Measurements from ENCODE around the gene RBM7.

RBM7 gene, protein sequence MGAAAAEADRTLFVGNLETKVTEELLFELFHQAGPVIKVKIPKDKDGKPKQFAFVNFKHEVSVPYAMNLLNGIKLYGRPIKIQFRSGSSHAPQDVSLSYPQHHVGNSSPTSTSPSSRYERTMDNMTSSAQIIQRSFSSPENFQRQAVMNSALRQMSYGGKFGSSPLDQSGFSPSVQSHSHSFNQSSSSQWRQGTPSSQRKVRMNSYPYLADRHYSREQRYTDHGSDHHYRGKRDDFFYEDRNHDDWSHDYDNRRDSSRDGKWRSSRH

DNA sequence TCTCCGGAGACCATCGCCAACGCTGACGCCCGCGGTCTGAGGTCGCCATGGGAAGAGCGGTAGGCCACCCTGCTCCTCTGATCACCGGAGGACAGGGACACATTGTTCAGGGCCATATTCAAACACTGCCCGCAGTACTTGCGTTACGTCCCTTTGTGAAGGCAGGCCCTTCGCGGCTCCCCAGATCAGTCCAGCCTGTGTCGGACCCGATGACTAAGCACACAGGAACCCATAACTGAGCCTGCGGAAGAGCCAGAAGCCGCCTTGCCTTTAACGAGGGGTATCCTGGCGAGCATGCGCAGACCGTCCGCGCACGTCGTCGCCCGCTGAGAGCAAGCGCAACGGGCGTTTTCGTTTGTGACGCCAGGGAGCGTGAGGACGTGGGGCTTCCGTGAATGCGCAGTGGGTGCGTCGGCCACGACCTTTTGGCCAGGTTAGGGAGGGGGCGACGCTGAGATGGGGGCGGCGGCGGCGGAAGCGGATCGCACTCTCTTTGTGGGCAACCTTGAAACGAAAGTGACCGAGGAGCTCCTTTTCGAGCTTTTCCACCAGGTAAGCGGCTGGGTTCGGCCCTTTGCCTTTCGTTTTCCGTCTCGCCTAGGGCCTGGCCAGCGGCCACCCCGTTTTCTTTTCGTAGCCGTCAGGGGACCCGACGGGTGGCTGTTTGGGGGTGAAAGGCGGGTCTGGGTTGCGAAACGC is at the start of gene RBM7, which contains the start of gene C11orf71:
Gene RBM7 (plus strand): TSS at position 451 of the 699 bp plus-strand sequence. CDS start 6 bp downstream, at position 457.
Gene C11orf71 (minus strand): TSS at position 296 of the 699 bp plus-strand sequence. CDS start 180 bp downstream, at position 116.
- DNase-seq (ENCODE audit: low spot score): peak; percentile 96

DNA sequence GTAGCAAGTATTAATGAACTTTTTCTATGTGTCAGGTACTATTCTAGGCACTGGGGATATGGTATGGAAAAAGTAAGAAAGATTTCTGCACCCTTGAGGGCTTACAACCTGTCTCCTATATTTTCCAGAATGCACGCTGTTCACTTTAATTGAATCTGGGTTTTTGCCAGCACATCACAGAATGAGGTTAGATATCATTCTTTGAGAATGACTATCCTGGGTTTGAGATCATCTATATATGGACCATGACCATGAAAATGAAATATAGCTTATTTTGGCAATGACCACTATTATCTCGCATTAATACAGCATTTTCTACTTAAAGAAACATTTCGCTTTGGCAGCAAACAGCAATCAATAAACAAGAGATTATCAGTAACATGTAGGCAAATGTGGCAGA is 47.0 kb upstream of the RBM7 start:
- no peak for DNase-seq (ENCODE audit: low spot score)

DNA sequence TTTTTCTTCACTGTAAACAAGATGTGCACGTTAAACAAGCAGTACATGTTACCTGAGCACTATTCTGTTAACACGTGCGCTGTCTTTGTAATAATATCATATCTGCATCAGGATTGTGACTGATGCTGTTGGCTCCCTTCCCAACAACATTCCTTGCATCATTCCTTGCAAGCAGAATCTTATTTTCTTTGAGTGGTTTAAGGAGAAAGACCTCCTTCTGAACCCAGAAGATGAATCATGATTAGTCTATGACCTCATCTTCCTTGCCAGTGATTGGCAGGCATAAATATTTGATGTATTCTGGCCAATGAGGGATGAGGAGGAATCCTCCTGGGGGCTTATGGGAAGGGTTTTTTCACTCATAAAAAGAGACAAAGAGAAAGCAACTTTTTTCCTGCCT is 46.4 kb upstream of the RBM7 start:
- peak; percentile 21 for DNase-seq (ENCODE audit: low spot score)

DNA sequence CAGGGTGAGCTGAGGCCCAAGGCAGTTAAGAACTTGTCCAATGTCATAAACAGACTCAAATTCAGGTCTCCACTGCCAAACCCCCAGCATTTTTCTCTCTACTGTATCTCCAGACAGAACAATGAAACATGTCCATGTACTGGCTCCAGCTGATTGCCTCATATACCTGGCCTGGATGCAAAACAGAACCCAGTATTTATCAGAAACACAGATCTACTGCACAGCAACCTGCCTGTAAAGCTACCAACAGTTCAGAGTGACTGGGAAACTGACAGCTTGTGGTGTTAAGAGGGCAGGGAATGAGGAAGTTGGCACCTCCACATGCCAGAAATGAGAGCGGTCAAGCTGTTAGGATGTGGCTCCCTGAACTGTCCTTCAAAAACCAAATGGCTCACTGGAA is 41.8 kb upstream of the RBM7 start:
- DNase-seq (ENCODE audit: low spot score): no peak

DNA sequence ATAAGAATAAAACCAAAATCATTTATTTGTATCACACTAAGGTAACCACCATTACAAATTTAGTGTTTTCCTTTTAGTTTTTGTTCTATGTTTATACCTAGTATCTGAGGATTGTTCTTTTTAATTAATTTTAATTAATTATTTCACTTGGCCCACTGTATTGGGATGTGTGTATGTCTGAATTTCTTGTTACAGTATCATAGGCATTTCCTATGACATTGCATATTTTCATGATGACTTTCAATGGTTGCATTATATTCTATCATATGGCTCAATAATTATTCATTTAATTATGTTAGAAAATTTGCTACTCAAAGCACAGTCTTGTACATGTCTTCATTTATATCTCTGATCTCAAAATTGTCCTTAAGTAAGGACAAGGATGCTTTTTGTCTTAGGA is 41.1 kb upstream of the RBM7 start:
- no peak for DNase-seq (ENCODE audit: low spot score)

DNA sequence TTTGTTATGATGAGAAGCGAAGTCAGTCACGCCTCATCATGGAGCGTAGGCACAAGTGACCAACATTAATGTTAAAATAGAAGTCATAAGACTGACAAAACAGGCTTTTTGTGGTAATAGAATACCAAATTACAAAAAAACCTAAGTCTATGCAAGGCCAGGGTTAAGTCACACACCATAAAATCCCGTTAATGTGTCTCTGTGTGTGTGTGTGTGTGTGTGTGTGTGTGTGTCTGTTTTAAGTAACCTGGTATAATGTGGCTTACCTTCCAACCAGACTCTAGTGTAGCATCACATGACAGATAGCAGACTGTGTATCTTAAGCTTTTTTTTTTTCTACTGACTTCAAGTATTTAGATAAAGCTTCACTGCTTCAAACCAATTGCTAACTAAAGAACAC is 38.1 kb upstream of the RBM7 start:
- no peak for DNase-seq (ENCODE audit: low spot score)

DNA sequence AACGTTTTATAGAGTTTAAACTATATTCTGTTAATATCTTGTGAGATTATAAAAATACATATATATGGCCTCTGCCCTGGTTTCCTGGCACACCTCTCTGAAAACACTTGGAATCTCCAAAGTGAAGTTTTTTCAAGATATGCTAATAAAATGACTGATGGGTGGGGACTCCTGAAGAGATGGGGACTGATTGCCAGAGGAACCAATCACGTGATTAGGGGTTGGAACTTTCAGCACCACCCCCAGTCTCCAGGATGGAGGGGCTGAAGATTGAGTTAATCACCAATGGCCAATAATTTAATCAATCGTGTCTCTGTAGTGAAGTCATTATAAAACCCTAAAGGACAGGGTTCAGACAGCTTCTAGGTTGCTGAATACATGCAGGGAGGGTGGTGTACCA is 37.5 kb upstream of the RBM7 start:
- no peak for DNase-seq (ENCODE audit: low spot score)

DNA sequence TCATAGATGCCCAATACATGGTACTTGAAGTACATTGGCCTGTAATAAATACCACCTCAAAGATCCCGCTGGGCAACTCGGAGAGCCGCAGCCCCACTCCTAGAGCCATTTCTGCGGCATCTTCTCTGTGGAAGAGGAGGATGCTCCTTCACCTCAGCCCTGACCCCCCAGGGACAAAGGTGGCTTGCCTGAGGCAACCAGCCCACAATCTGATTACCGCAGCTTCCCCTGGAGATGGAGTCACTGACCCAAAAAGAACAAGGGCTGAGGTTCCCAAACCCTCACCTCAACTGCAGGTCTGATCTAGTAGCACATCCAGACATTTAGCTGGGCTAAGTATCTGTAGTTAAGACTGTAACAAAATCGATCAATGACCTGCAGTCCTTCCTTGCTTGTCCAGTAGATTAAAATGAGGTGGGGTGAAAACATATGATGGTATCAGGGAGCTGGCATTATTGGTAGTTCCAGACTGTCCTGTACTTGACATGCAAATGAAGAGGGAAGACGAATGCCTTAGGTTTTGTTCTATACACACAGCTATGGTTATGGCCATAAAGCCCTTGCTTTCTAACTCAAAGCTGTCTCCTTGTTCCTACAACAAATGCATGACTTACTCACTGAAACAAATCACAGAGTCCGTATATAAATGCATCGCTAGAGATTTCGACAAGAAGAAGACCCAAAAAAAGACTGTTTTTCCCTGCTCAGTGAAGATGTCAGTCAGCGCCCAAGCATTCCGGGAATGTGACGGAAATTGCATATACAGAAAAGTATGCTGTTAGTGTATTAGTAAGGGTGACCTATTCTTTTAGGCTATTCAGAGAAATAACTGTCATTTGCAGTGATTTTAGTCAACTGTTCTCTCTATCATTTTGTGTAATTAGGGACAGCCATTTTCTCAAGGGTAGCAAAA is 33.9 kb upstream of the RBM7 start:
- DNase-seq (ENCODE audit: low spot score): no peak

DNA sequence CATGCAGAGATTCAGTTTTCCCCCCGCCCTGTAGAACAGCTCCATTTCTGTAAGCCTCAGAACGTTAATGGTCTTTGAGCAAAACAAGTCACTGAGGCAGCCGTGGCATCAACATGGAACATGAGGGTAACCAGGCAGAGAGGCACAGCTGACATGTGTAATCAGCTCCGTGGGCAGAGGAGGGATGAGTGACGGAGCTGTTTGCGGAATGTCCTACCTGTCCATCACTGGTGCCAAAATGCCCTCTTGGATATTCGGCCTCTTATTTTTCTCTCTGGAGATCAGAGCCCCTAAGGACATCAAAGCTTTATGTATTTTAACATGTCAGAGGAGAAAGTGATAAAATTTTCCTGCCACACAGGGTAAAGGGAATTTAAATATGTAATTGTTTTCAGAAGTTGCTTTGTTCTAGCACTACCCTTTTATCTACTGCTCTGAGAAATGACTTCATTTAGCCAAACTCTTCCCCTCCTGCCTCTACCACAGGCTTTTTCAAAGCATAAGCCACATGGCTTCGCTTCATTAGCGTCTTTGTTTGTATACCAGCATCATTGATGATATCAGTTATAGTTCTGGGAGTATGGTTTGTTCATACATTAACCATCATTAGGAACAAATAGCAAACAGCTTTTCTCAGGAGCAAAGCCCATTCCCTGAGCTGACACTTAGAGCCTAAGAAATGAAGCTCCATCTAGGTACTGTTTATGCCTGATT is 33.1 kb upstream of the RBM7 start:
- no peak for DNase-seq (ENCODE audit: low spot score)

DNA sequence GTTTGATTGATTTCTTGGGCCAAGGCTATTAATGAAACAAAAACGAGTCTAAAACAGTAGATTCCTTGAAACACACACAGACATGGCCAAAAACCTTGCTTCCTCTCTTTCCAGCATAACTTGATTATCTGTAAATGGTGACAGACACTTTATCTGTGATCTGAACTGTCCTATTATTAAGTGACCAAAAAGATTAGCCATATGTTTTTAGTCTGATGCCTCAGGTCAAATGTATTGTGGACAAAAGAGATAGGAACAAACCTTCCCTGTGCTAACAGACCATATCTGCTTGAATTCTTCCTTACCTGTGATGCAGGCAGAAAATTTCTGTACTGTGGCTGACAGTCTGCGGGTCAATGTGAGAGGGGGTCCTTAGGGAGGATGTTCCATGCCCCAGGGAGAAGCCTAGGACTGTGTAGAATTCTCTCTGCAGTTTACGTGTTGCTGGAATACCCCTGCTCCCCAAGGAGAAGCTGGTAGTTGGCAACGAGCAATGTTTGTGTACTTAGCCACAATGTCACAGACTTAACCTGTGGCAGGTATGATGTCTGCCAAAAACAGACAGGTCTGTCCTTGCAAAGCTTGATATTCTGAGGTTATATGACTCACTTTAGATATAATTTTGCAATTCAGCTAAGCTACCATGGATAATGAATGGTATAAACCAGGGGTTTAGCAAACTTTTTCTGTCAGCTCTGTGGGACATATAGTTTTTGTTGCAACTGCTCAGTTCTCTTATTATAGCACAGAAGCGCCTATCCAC is 31.4 kb upstream of the RBM7 start:
- DNase-seq (ENCODE audit: low spot score): no peak

DNA sequence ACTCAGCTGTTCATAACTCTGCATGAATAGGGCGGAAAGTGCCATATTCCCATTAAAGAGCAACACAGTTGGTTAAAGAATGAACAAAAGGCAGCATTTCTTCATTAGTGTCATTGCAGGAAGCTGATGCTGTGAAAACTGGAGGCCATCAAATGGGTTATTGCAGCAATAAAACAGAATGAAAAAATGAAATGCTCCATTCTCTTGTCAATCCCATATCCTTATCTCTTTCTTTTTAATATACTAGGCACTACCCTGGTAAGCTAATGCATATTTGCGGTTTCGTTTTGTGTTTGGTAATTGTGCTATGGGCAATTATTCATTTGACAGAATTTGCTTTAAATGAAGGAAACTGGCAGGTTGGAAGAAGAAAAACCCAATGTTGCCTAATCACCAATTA is 25.4 kb upstream of the RBM7 start:
- no peak for DNase-seq (ENCODE audit: low spot score)

DNA sequence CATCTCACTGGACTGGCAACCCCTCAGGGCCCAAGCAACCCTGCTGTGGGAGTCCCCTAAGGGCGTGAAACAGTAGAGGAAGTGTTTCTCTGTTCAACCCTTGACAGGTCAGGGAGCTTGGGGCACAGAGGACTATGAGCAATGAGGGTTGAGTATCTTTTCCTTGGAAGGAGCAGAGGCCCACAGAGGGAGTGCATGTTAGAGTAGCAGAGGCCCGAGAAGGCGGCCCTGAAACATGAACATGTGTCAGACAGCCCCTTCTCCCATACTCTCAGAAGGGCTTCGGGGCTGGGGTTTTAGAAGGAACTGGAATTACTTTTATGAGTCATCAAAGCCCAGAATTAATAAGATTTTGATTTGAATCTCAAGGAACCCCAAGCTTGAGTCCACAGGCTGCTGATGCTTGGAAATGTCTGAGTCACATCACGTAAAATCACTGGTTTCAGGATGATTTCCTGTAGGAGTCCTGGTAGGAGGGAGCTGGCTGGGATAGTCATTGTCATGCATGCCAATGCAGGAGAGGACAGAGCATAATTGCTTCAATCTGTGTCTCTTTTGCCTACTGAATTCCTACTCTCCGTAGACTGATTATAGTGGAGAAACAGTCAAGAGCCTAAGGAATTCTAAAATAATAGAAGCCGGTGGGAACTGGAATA is 22.7 kb upstream of the RBM7 start:
- no peak for DNase-seq (ENCODE audit: low spot score)

DNA sequence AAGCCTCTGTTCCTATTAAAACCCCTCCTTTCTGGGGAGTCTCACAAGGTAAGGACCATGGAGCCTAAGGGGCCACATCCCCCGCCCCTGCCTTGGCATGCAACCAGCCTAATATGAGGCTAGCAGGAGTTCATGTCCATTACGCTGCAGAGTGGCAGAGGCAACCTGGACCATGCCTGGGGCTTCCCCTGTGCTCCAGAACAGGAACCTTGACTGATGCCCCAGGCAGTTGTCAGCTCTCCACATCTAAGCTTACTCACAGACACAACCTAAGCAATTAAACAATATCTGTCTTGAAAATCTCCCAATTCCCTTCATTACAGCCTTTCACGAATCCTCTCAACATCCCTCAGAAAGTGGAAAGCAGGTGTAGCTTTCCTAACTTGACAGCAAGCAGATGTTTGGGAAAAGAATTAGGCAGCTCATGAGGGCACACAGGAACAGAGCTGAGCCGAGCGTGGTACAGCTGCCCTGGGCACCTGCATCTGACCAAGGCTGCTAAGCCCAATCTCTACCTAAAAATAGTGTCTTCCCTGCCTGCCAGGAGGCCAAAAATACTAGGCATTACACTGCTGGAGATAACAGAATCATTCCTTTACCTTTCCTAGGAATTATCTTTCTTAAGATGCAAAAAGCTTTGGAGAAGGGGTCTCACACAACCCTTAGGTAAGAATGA is 20.9 kb upstream of the RBM7 start:
- DNase-seq (ENCODE audit: low spot score): no peak

DNA sequence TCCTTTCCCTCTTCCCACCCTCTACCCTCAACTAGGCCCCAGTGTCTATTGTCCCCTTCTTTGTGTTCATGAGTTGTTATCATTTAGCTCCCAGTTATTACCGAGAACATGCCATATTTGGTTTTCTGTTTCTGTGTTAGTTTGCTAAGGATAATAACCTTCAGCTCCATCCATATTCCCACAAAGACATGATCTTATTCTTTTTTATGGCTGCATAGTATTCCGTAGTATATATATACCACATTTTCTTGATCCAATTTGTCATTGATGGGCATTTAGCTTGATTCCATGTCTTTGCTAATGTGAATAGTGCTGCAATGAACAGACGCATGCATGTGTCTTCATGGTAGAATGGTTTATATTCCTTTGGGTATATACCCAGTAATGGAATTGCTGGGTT is 18.0 kb upstream of the RBM7 start:
- DNase-seq (ENCODE audit: low spot score): no peak

DNA sequence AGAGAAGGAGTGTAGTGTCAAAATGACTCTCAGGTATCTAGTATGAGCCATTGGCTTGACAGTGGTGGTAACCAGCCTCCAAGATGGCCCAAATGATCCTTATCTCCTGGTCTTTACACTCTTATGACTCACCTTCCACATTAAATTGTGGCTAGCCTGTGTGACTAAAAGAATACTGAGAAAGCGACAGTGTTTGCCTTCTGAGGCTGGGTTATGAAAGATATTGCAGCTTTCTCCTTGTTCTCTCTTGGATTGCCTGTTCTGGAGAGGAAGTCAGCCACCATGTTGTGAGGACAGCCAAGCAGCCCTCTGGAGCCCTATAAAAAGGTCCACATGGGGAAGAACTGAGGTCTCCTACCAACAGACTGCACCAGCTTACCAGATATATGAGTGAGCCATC is 16.0 kb upstream of the RBM7 start:
- DNase-seq (ENCODE audit: low spot score): no peak

DNA sequence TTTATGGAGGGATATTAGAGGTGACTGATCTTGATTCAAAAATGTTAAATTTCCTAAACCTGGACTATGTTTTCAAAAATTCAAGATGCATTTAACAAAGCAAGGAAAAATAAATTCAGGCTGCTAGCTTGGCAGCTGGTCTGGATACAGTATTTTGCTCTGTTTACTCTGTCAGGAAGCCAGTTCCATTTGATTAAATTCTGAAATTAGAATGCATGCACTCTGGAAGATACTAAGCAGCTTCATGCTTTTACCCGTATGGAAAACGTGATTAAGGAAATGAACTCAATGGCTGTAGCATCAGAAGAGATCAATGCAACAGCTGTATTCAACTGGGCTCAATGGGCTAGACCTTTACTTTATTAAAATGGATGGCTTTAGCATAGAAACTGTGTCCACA is 14.3 kb upstream of the RBM7 start:
- DNase-seq (ENCODE audit: low spot score): no peak

DNA sequence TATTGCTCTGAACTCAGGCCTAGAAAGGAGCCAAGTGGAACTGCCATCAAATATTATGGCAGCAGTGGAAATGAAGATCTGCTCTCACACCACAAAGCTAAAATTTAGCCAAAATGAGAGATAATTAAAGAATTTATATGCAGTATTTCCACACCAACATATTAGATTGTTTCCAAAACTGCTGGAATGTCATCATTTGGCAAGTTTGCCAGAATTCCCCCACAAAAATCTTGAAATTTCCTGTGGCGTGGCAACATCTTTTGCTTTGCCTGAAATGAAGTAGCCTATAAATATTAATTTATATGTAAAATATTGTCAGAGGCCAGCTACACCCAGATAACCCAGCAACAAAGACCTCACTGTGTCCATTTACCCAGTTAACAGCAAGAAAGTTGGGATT is 13.9 kb upstream of the RBM7 start:
- no peak for DNase-seq (ENCODE audit: low spot score)

DNA sequence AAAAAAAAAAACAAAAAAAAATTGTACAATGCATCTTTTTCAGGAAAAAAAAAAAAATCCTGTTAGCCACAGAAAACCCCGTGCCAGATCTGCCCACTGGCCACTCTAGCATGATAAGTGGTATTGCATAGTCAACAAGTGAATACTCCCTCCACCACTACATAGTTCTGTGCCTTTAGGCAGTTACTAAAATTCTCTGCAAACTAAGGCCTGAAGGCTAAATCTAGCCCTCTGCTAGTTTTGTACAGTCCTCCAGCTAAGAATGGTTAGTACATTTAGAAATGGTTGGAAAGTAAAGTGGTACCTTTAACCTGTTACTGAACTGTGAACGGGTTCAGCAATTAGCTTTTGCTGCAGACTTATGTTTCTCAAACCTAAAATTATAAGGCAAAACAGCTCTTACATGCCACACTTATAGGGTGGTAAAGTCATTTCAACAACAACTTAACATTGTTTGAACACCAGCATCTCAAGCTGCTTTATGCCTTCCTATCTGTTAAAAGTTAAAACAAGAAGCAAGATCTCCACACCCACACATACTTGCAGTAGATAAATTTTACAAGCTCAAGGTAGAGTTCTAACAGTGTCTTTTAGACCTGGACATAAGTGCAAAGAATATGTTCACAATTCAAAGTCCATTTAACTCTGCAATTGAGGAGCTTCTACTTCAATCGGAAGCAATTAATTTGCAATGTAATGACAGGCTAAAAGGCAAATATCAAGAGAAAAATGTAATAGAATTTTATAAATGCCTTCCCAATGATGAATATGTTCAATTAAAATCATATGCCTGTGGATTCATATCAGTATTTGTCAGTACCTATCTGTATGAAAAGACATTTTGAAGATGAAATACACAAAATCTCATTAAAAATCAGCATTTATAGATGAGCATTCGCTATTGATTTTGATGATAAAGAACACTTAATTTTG is 7.5 kb upstream of the RBM7 start:
- DNase-seq (ENCODE audit: low spot score): no peak

DNA sequence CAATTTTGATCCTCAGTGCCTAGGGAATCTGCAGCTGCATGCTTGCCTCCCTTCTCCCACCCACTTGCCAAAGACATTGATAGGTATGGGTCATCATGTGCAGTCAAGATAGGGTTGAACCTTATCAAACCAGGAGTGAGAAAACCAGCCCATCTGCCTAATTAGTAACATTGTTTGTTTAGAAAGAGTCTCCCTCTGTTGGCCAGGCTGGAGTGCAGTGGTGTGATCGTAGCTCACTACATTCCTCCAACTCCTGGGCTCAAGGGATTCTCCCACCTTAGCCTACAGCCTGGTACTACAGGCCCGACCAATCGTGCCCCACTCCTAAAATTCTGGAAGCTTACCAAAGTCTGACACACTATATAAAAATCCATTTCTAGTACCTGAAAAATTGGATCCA is 4.7 kb upstream of the RBM7 start:
- DNase-seq (ENCODE audit: low spot score): no peak
